IMR-90 (cell line): Measurements from ENCODE around the gene RCL1.

Experiments used
- POLR2A ChIP-seq: IDR thresholded peaks from 2 replicates; pipeline ENCODE4 v1.6.1; 2012; ENCODE audit warnings: mild to moderate bottlenecking, low read depth, low read length
- RAD21 ChIP-seq: IDR thresholded peaks from 2 replicates; pipeline ENCODE4 v1.6.1; 2012; ENCODE audit warnings: low read length, improper control_type of control experiment
- RCOR1 ChIP-seq: IDR thresholded peaks from 2 replicates; pipeline ENCODE4 v1.6.1; 2012; ENCODE audit warnings: mild to moderate bottlenecking, low read length, improper control_type of control experiment; ENCODE audit not compliant: insufficient replicate concordance
- RFX5 ChIP-seq: IDR thresholded peaks from 2 replicates; pipeline ENCODE4 v1.8.0; 2012; ENCODE audit warnings: low read depth, mild to moderate bottlenecking, low read length, moderate library complexity
- TF ChIP-seq, protein P1 (sequence below): conservative IDR thresholded peaks from 2 replicates; pipeline ENCODE4 v1.5.1; 2012; ENCODE audit warnings: mild to moderate bottlenecking, low read depth, low read length, improper control_type of control experiment
- TF ChIP-seq, protein P2 (sequence below): fragments of 150-350 bp; IDR thresholded peaks from 2 replicates; pipeline ENCODE4 v1.6.1; 2016; ENCODE audit warnings: low read depth, mild to moderate bottlenecking, low read length, moderate library complexity, borderline replicate concordance

DNA sequence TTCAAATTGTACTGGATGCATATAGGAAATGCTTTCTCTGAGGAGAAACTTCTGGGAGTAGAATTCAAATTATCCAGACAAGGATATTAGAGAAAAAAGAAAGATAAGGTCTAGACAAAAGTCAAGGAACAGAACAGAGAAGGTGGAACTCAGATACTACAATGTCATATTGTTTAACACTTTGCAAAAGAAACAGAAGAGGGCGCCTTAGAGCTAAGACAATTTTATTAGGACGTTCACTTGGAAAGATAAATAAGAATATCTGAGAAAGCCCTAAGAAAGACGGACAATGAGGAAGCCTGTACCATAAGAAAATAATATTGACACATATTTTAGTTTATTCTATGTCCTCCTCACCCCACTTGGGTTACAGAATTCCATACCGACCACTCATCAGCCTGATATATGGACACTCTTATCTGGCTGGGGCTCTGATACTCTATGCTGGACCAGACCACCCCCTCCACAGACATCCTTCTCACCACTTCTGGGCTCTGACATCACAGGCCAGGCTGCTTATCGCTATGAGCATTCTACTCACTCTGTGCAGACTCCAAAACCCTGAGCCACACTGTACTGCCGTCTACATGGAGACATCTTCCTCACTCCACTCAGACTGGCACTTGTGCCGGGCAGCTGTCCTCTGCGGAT is 42.6 kb upstream of the RCL1 start:
- TF ChIP-seq, protein P1, sequence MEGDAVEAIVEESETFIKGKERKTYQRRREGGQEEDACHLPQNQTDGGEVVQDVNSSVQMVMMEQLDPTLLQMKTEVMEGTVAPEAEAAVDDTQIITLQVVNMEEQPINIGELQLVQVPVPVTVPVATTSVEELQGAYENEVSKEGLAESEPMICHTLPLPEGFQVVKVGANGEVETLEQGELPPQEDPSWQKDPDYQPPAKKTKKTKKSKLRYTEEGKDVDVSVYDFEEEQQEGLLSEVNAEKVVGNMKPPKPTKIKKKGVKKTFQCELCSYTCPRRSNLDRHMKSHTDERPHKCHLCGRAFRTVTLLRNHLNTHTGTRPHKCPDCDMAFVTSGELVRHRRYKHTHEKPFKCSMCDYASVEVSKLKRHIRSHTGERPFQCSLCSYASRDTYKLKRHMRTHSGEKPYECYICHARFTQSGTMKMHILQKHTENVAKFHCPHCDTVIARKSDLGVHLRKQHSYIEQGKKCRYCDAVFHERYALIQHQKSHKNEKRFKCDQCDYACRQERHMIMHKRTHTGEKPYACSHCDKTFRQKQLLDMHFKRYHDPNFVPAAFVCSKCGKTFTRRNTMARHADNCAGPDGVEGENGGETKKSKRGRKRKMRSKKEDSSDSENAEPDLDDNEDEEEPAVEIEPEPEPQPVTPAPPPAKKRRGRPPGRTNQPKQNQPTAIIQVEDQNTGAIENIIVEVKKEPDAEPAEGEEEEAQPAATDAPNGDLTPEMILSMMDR = peak; percentile 68
- TF ChIP-seq RAD21 = peak; percentile 58
- no peak for TF ChIP-seq RFX5
- no peak for TF ChIP-seq POLR2A
- TF ChIP-seq, protein P2, sequence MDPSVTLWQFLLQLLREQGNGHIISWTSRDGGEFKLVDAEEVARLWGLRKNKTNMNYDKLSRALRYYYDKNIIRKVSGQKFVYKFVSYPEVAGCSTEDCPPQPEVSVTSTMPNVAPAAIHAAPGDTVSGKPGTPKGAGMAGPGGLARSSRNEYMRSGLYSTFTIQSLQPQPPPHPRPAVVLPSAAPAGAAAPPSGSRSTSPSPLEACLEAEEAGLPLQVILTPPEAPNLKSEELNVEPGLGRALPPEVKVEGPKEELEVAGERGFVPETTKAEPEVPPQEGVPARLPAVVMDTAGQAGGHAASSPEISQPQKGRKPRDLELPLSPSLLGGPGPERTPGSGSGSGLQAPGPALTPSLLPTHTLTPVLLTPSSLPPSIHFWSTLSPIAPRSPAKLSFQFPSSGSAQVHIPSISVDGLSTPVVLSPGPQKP = no peak
- no peak for TF ChIP-seq RCOR1
